Lung (tissue), 12 donors: ENCODE results near the gene TK2. TPM values are rescaled to one million over a fixed set of nuclear protein-coding genes. Genes with fewer than 3 reads are reported as not detected.

Source experiments
- ATAC-seq: fragments of 200-7000 bp; cut with Tn5 transposase; one replicate; pipeline ENCODE4 v1.9.1; 2020; ENCODE audit warnings: moderate number of reproducible peaks; ENCODE audit not compliant: insufficient read depth, low FRiP score
- DNase-seq, 3 donors: peaks; one replicate each; pipeline ENCODE4 v3.0.0-alpha.2; 2013 to 2017
- H3K27ac ChIP-seq, 2 donors: one replicate each; pipeline ENCODE4 v1.5.1; 2013; ENCODE audit warnings: mild to moderate bottlenecking in 2 of 2, moderate library complexity in 2 of 2, control low read depth in 1 of 2, inconsistent platforms in 1 of 2, low read depth in 1 of 2, low read length in 1 of 2
- H3K27me3 ChIP-seq, 3 donors: one replicate each; pipeline ENCODE4 v1.5.1; 2013; ENCODE audit warnings: low read length in 2 of 3; ENCODE audit not compliant: control insufficient read depth in 3 of 3, insufficient read depth in 3 of 3
- H3K36me3 ChIP-seq, 4 donors: one replicate each; pipeline ENCODE4 v1.5.1; 2013; ENCODE audit warnings: low read length in 4 of 4, mild to moderate bottlenecking in 1 of 4, moderate library complexity in 1 of 4; ENCODE audit not compliant: control insufficient read depth in 4 of 4, insufficient read depth in 4 of 4
- H3K4me1 ChIP-seq, 5 donors: one replicate each; pipeline ENCODE4 v1.5.1; 2013; ENCODE audit warnings: low read length in 5 of 5, mild to moderate bottlenecking in 2 of 5, moderate library complexity in 1 of 5; ENCODE audit not compliant: control insufficient read depth in 5 of 5, insufficient read depth in 5 of 5
- H3K4me3 ChIP-seq: one replicate; pipeline ENCODE4 v1.5.1; 2013; ENCODE audit warnings: mild to moderate bottlenecking, control low read depth, moderate library complexity
- H3K9ac ChIP-seq, 2 donors: one replicate each; pipeline ENCODE4 v1.5.1; 2013; ENCODE audit warnings: low read length in 2 of 2, control low read depth in 1 of 2; ENCODE audit not compliant: insufficient read depth in 1 of 2
- H3K9me3 ChIP-seq, 4 donors: one replicate each; pipeline ENCODE4 v1.5.1; 2013; ENCODE audit warnings: low read length in 3 of 4, mild to moderate bottlenecking in 1 of 4, moderate library complexity in 1 of 4; ENCODE audit not compliant: control insufficient read depth in 4 of 4, insufficient read depth in 3 of 4
- CTCF ChIP-seq: IDR thresholded peaks from 2 replicates; pipeline ENCODE4 v1.5.1; 2012; ENCODE audit warnings: mild to moderate bottlenecking; ENCODE audit errors: control extremely low read depth, extremely low read depth
- WGBS, 2 donors: extraction: QIAGEN DNeasy Blood & Tissue Kit; methylation state at CpG; one replicate each; pipeline ENCODE4 v1.1.7; 2013; 5-methylcytosine and 5-hydroxymethylcytosine counted together
- polyA plus RNA-seq, 2 donors: library from polyadenylated mRNA; stranded (reverse); fragments of 200-250 nt; gene quantifications; one replicate each; pipeline ENCODE4 v1.2.1, GENCODE V29; 2013
- total RNA-seq, 2 donors: library from RNA; depleted of rRNA in 1 of 2; stranded (reverse); fragments of >200 nt in 1 of 2; gene quantifications; one replicate each; pipeline ENCODE4 v1.2.1, GENCODE V29; 2014 to 2021
- donor health status: control.
- donor health status: control.
- donor health status: Bipolar disorder and iron deficiency.
- donor health status: healthy.
- donor health status: DM: yes; HTN: yes; CAD: no.

Gene TK2
- total and polyA plus RNA-seq, 4 donors = 13.1 to 37.7 (median 25.0) TPM

- H3K9me3 ChIP-seq = peaks cover 0 to 3% (median 0%) of the 10 kb centered on the region in 4 donors
- peaks cover 0 to 18% (median 15%) of the 10 kb centered on the region in 3 donors for H3K27me3 ChIP-seq
- H3K9ac ChIP-seq = no peak overlapping the region
- ATAC-seq (no peak), DNase-seq (no peak)
- no peak overlapping the region for H3K4me3 ChIP-seq
- peaks cover 0 to 1% (median 0%) of the 10 kb centered on the region in 4 donors for H3K36me3 ChIP-seq
- WGBS, 2 donors = 90% methylated on average over 3 of the region's 3 CpGs
- peaks cover 0 to 17% (median 12%) of the 10 kb centered on the region in 5 donors for H3K4me1 ChIP-seq
- TF ChIP-seq CTCF = no peak
- H3K27ac ChIP-seq = no peak overlapping the region
These were observed 24.6 kb upstream of the TK2 start for GRCh38 chr16:66574531-66574930.

- H3K27me3 ChIP-seq = peaks cover 0 to 16% (median 15%) of the 10 kb centered on the region in 3 donors
- no peak overlapping the region for H3K4me3 ChIP-seq
- TF ChIP-seq CTCF = no peak
- peaks cover 0 to 3% (median 0%) of the 10 kb centered on the region in 4 donors for H3K9me3 ChIP-seq
- H3K36me3 ChIP-seq = no peaks in the 10 kb centered on the region
- 93 to 94% methylated on average over 1 of the region's 1 CpG for WGBS, 2 donors
- DNase-seq = no peak
- no peak overlapping the region for H3K27ac ChIP-seq
- H3K9ac ChIP-seq = no peak overlapping the region
- peaks cover 0 to 17% (median 8%) of the 10 kb centered on the region in 5 donors for H3K4me1 ChIP-seq
- ATAC-seq = no peak
These were observed 24.2 kb upstream of the TK2 start for GRCh38 chr16:66574081-66574480.

- WGBS, 2 donors = 31 to 61% methylated on average over 2 of the region's 2 CpGs
- no peak for TF ChIP-seq CTCF
- Histone ChIP-seq H3K27ac (no peak overlapping the region), H3K36me3 (no peaks in the 10 kb centered on the region), H3K9me3 (no peaks in the 10 kb centered on the region), H3K4me3 (no peak overlapping the region), H3K27me3 (peaks cover 0 to 4% (median 0%) of the 10 kb centered on the region in 3 donors), H3K4me1 (peaks cover 0 to 2% (median 0%) of the 10 kb centered on the region in 5 donors), H3K9ac (no peak overlapping the region)
- DNase-seq (no peak), ATAC-seq (no peak)
These were observed 22.4 kb upstream of the TK2 start for GRCh38 chr16:66572356-66572755.
